Measurements from ENCODE around the gene FBXO5. TPM values are rescaled to one million over a fixed set of nuclear protein-coding genes. Genes with fewer than 3 reads are reported as not detected.

The FBXO5 gene
- polyA plus RNA-seq, 1 donor (not counting 4 experiments of a cell fraction or from before 2014, with no cell fraction given), result 9.0 TPM

- no peak for FAIRE-seq
- Histone ChIP-seq H3K9me3 (ENCODE audit: control insufficient read depth, low read depth, low read length) (no peaks in the 10 kb centered on the region), H3K4me2 (ENCODE audit: control insufficient read depth, extremely low read depth, insufficient read depth, low read depth, low read length) (no peak overlapping the region)
These were observed 30.0 kb upstream of the FBXO5 start for GRCh38 chr6:153012856-153013255.

GRCh38 chr6:153003366-153003690, 20.5 kb upstream of the FBXO5 start:
- Histone ChIP-seq H3K79me2 (ENCODE audit: control insufficient read depth, insufficient read depth, low read length) (peaks cover 43% of the 10 kb centered on the region), H3K36me3 (ENCODE audit: control insufficient read depth in 2 of 2, extremely low read depth in 1 of 2, insufficient read depth in 2 of 2, low read length in 2 of 2) (peaks cover 0 to 12% of the 10 kb centered on the region in 2 experiments), H3K27ac (ENCODE audit: control insufficient read depth, insufficient read depth, low read length) (peak overlapping the region; percentile 90), H3K9me3 (ENCODE audit: control insufficient read depth, low read depth, low read length) (no peaks in the 10 kb centered on the region), H3K27me3 (ENCODE audit: control insufficient read depth, extremely low read depth, insufficient read depth, low read length) (no peaks in the 10 kb centered on the region), H3K9me1 (ENCODE audit: control insufficient read depth, extremely low read depth, insufficient read depth, low read length) (no peaks in the 10 kb centered on the region), H3K4me3 (ENCODE audit: control insufficient read depth in 2 of 3, extremely low read depth in 1 of 3, insufficient read depth in 2 of 3, low read depth in 1 of 3, low read length in 3 of 3) (peak overlapping the region; percentile 55 to 99 (median 98)), H4K20me1 (ENCODE audit: control insufficient read depth, extremely low read depth, insufficient read depth, low read length) (peaks cover 3% of the 10 kb centered on the region), H3K9ac (ENCODE audit: control insufficient read depth, extremely low read depth, insufficient read depth, low read length) (peak overlapping the region; percentile 93), H3K4me2 (ENCODE audit: control insufficient read depth, extremely low read depth, insufficient read depth, low read depth, low read length) (peak overlapping the region; percentile 99), H2AFZ (ENCODE audit: control insufficient read depth, low read length) (peak overlapping the region; percentile 97), H3K4me1 (ENCODE audit: control insufficient read depth, extremely low read depth, insufficient read depth, low read length) (peaks cover 15% of the 10 kb centered on the region)
- FAIRE-seq (peak; percentile 34), DNase-seq (ENCODE audit: low read depth, low spot score) (no peak)
- dilution Hi-C loops (cut with MboI; ENCODE audit: extremely low pct_ligation_motif_present, low sequenced_read_pairs), result no loop called here
- no peak for TF ChIP-seq CTCF (optimal IDR thresholded peaks at IDR 0.05 in 1 of 3, IDR thresholded peaks at IDR 0.05 in 1 of 3, conservative IDR thresholded peaks at IDR 0.05 in 1 of 3; ENCODE audit: extremely low read depth in 1 of 3, insufficient read depth in 2 of 3, low read length in 3 of 3)
- no peak for TF ChIP-seq EZH2 (IDR thresholded peaks at IDR 0.05; ENCODE audit: low read length)

More at GRCh38 chr6:153012856-153013255, 30.0 kb upstream of the FBXO5 start:
- dilution Hi-C loops (cut with MboI; ENCODE audit: extremely low pct_ligation_motif_present, low sequenced_read_pairs), result no loop called here
- TF ChIP-seq EZH2 (IDR thresholded peaks at IDR 0.05; ENCODE audit: low read length), result no peak
- TF ChIP-seq CTCF (optimal IDR thresholded peaks at IDR 0.05 in 1 of 3, IDR thresholded peaks at IDR 0.05 in 1 of 3, conservative IDR thresholded peaks at IDR 0.05 in 1 of 3; ENCODE audit: extremely low read depth in 1 of 3, insufficient read depth in 2 of 3, low read length in 3 of 3), result no peak
- Histone ChIP-seq H3K79me2 (ENCODE audit: control insufficient read depth, insufficient read depth, low read length) (no peaks in the 10 kb centered on the region), H4K20me1 (ENCODE audit: control insufficient read depth, extremely low read depth, insufficient read depth, low read length) (no peaks in the 10 kb centered on the region), H3K4me1 (ENCODE audit: control insufficient read depth, extremely low read depth, insufficient read depth, low read length) (no peaks in the 10 kb centered on the region), H3K27me3 (ENCODE audit: control insufficient read depth, extremely low read depth, insufficient read depth, low read length) (no peaks in the 10 kb centered on the region), H3K36me3 (ENCODE audit: control insufficient read depth in 2 of 2, extremely low read depth in 1 of 2, insufficient read depth in 2 of 2, low read length in 2 of 2) (no peaks in the 10 kb centered on the region), H3K4me3 (ENCODE audit: control insufficient read depth in 2 of 3, extremely low read depth in 1 of 3, insufficient read depth in 2 of 3, low read depth in 1 of 3, low read length in 3 of 3) (no peak overlapping the region), H2AFZ (ENCODE audit: control insufficient read depth, low read length) (no peak overlapping the region), H3K9me1 (ENCODE audit: control insufficient read depth, extremely low read depth, insufficient read depth, low read length) (no peaks in the 10 kb centered on the region), H3K27ac (ENCODE audit: control insufficient read depth, insufficient read depth, low read length) (no peak overlapping the region), H3K9ac (ENCODE audit: control insufficient read depth, extremely low read depth, insufficient read depth, low read length) (no peak overlapping the region)
- no peak for DNase-seq (ENCODE audit: low read depth, low spot score)
